Mesenchymal stem cell (in vitro differentiated cells and primary cell): ENCODE results near the gene IL16.

ENCODE experiments used
- DNase-seq: peaks from one replicate; pipeline ENCODE4 v3.0.0-alpha.2; 2013
- H2AFZ ChIP-seq: one replicate; pipeline ENCODE4 v1.6.1; 2013; ENCODE audit warnings: low read depth, mild to moderate bottlenecking, control low read depth, inconsistent platforms, low read length, moderate library complexity
- H2AK5ac ChIP-seq: 2 replicates; pipeline ENCODE4 v1.6.1; 2013; ENCODE audit warnings: low read length, moderate library complexity, mild to moderate bottlenecking, inconsistent platforms; ENCODE audit not compliant: severe bottlenecking
- H2BK120ac ChIP-seq: one replicate; pipeline ENCODE4 v1.6.1; 2013; ENCODE audit warnings: low read depth, mild to moderate bottlenecking, inconsistent platforms, low read length, moderate library complexity
- H2BK12ac ChIP-seq, 2 experiments: one replicate each; pipeline ENCODE4 v1.6.1; 2013; ENCODE audit warnings: inconsistent platforms in 2 of 2, low read length in 2 of 2, mild to moderate bottlenecking in 2 of 2, moderate library complexity in 2 of 2, control low read depth in 1 of 2
- H2BK15ac ChIP-seq: one replicate; pipeline ENCODE4 v1.6.1; 2013; ENCODE audit warnings: mild to moderate bottlenecking, low read depth, inconsistent platforms; ENCODE audit not compliant: poor library complexity, severe bottlenecking
- H2BK5ac ChIP-seq: 2 replicates; pipeline ENCODE4 v1.6.1; 2013; ENCODE audit warnings: low read depth, mild to moderate bottlenecking, low read length, control low read depth, inconsistent platforms; ENCODE audit not compliant: poor library complexity, severe bottlenecking
- H3K14ac ChIP-seq, 2 experiments: one replicate each; pipeline ENCODE4 v1.6.1; 2013; ENCODE audit warnings: inconsistent platforms in 2 of 2, low read length in 2 of 2, control low read depth in 1 of 2, mild to moderate bottlenecking in 1 of 2, moderate library complexity in 1 of 2
- H3K18ac ChIP-seq, 2 experiments: one replicate each; pipeline ENCODE4 v1.6.1; 2013; ENCODE audit warnings: inconsistent platforms in 2 of 2, low read length in 2 of 2, control low read depth in 1 of 2, low read depth in 1 of 2, mild to moderate bottlenecking in 1 of 2
- H3K23ac ChIP-seq, 2 experiments: one replicate each; pipeline ENCODE4 v1.6.1; 2013; ENCODE audit warnings: inconsistent platforms in 2 of 2, low read length in 2 of 2, mild to moderate bottlenecking in 2 of 2, moderate library complexity in 2 of 2, control low read depth in 1 of 2
- H3K27ac ChIP-seq: 2 replicates; pipeline ENCODE4 v1.5.1; 2013; ENCODE audit warnings: mild to moderate bottlenecking, moderate library complexity, low read length, control low read depth, inconsistent platforms; ENCODE audit not compliant: poor library complexity, severe bottlenecking
- H3K27me3 ChIP-seq, 2 experiments: 2 replicates each; pipeline versions ENCODE4 v1.6.1 to v1.7.0; 2013; ENCODE audit warnings: low read length in 2 of 2, mild to moderate bottlenecking in 2 of 2, moderate library complexity in 2 of 2, control low read depth in 1 of 2, inconsistent platforms in 1 of 2; ENCODE audit not compliant: control insufficient read depth in 1 of 2, insufficient read depth in 1 of 2
- H3K36me3 ChIP-seq, 2 experiments: 2 replicates each; pipeline versions ENCODE4 v1.6.1 to v1.7.0; 2013; ENCODE audit warnings: low read length in 2 of 2, control low read depth in 1 of 2, inconsistent platforms in 1 of 2, low read depth in 1 of 2, mild to moderate bottlenecking in 1 of 2; ENCODE audit not compliant: insufficient read depth in 2 of 2, control insufficient read depth in 1 of 2
- H3K4ac ChIP-seq, 2 experiments: one replicate each; pipeline ENCODE4 v1.6.1; 2013; ENCODE audit warnings: inconsistent platforms in 2 of 2, low read length in 2 of 2, mild to moderate bottlenecking in 2 of 2, moderate library complexity in 2 of 2, control low read depth in 1 of 2, low read depth in 1 of 2
- H3K4me1 ChIP-seq: 2 replicates; pipeline ENCODE4 v1.6.1; 2013; ENCODE audit warnings: low read depth, low read length, control low read depth; ENCODE audit not compliant: control insufficient read depth, insufficient read depth
- H3K4me2 ChIP-seq: 2 replicates; pipeline ENCODE4 v1.6.1; 2013; ENCODE audit warnings: low read length, mild to moderate bottlenecking, inconsistent platforms; ENCODE audit not compliant: poor library complexity, severe bottlenecking
- H3K4me3 ChIP-seq, 2 experiments: 2 replicates each; pipeline versions ENCODE4 v1.5.1 to v1.7.0; 2013; ENCODE audit warnings: low read length in 2 of 2, mild to moderate bottlenecking in 2 of 2, control low read depth in 1 of 2, low read depth in 1 of 2; ENCODE audit not compliant: insufficient read depth in 1 of 2
- H3K79me1 ChIP-seq: replicated peaks from 2 replicates; pipeline ENCODE4 v1.6.1; 2013; ENCODE audit warnings: mild to moderate bottlenecking, control low read depth, low read length, inconsistent platforms; ENCODE audit not compliant: poor library complexity, severe bottlenecking
- H3K9ac ChIP-seq: 2 replicates; pipeline ENCODE4 v1.7.0; 2013; ENCODE audit warnings: mild to moderate bottlenecking, low read length, moderate library complexity
- H3K9me3 ChIP-seq: 2 replicates; pipeline ENCODE4 v1.7.0; 2013; ENCODE audit warnings: mild to moderate bottlenecking, low read length; ENCODE audit not compliant: control insufficient read depth
- H4K8ac ChIP-seq: one replicate; pipeline ENCODE4 v1.6.1; 2013; ENCODE audit warnings: inconsistent platforms, mild to moderate bottlenecking, low read length, moderate library complexity
- H4K91ac ChIP-seq: one replicate; pipeline ENCODE4 v1.6.1; 2013; ENCODE audit warnings: mild to moderate bottlenecking, low read length, inconsistent platforms
- WGBS: methylation state at CpG from one replicate; pipeline ENCODE4 v1.1.7; 2013; ENCODE audit warnings: mixed read lengths; 5-methylcytosine and 5-hydroxymethylcytosine counted together

Gene IL16

DNA sequence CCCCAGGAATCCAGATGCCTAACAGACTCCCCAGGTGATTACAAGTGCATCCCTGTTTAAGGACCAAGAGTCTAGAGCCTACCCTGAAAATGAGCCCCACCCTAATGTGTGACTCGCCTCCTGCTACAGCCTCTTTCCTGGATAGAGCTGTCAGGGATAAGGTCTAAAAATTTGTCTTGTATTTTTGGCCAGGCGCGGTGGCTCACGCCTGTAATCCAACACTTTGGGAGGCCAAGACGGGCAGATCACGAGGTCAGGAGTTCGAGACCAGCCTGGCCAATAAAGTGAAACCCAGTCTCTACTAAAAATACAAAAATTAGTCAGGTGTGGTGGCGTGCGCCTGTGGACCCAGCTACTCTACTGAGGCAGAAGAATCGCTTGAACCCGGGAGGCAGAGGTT lies 166.1 kb downstream of the IL16 start:
- Histone ChIP-seq H2AK5ac (no peak overlapping the region), H3K4ac (no peak overlapping the region), H3K36me3 (no peaks in the 10 kb centered on the region), H3K4me3 (no peak overlapping the region), H2AFZ (no peak overlapping the region), H3K9me3 (no peaks in the 10 kb centered on the region), H3K4me2 (no peak overlapping the region), H3K4me1 (no peaks in the 10 kb centered on the region), H4K91ac (no peak overlapping the region), H3K27ac (no peak overlapping the region), H3K79me1 (no peaks in the 10 kb centered on the region), H2BK12ac (no peak overlapping the region), H3K9ac (no peak overlapping the region), H2BK120ac (no peak overlapping the region), H3K18ac (no peak overlapping the region), H2BK5ac (no peak overlapping the region), H3K23ac (no peak overlapping the region), H3K14ac (no peak overlapping the region), H4K8ac (no peak overlapping the region), H2BK15ac (no peak overlapping the region), H3K27me3 (peaks cover 0 to 7% of the 10 kb centered on the region in 2 experiments)
- DNase-seq = no peak
- 81% methylated on average over 11 of the region's 11 CpGs for WGBS

GRCh38 chr15:81363276-81363675 lies 166.6 kb downstream of the IL16 start:
- no peak overlapping the region for H3K27ac ChIP-seq
- H2AFZ ChIP-seq = no peak overlapping the region
- no peak overlapping the region for H4K91ac ChIP-seq
- no peak overlapping the region for H3K14ac ChIP-seq
- H3K18ac ChIP-seq = no peak overlapping the region
- no peak overlapping the region for H3K4ac ChIP-seq
- no peak overlapping the region for H2BK12ac ChIP-seq
- H4K8ac ChIP-seq = no peak overlapping the region
- H2BK5ac ChIP-seq = no peak overlapping the region
- no peaks in the 10 kb centered on the region for H3K36me3 ChIP-seq
- 100% methylated on average over 1 of the region's 3 CpGs for WGBS
- H3K9me3 ChIP-seq = no peaks in the 10 kb centered on the region
- no peak overlapping the region for H2BK120ac ChIP-seq
- H3K79me1 ChIP-seq = no peaks in the 10 kb centered on the region
- H2AK5ac ChIP-seq = no peak overlapping the region
- no peak overlapping the region for H3K9ac ChIP-seq
- no peak overlapping the region for H3K4me3 ChIP-seq
- DNase-seq = no peak
- no peak overlapping the region for H3K23ac ChIP-seq
- no peak overlapping the region for H2BK15ac ChIP-seq
- H3K4me2 ChIP-seq = no peak overlapping the region
- peaks cover 0 to 5% of the 10 kb centered on the region in 2 experiments for H3K27me3 ChIP-seq
- no peaks in the 10 kb centered on the region for H3K4me1 ChIP-seq
